T-helper 1 cell (primary cell): Measurements from ENCODE around the gene EIF3D.

Experiments
- DNase-seq, 5 donors: peaks; one replicate each; pipeline ENCODE4 v3.0.0-alpha.2; 2012 to 2020

EIF3D gene

DNA sequence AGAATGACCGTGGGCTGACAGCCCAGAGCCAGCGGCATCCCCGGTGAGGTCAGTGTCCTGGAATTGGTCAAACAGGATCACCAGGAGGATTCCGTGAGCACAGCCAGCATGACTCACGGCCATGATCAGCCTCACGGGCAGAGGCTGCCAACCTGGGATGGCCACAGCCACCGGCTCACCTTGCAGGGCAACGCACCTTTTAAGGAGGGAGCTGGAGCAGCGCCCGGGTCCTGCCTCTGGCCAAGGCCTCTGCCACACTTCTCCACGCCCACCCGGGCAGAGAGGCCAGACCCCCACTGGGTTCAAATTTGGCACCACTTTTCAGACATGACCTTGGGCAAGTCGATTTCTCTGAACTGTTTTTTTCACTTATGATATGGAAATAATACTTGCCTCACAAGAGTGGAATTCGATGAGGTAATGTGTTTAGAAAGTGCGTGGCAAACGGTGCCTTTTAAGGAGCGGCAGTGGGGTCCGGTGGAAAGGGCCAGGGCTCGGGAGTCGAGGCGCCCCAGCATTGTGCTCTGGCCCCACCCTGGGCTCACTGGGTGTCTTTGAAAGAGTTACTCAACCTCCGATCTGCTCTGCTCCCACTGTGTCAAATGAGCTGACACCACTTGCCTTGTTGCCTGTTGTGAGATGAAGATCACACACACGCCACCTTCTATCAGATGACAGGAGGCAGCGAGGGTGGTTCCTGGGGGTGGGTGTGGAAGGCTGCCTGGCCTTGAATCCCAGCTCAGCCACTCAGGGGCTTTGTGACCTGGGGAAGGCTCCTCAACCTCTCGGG is 63.5 kb downstream of the EIF3D start:
- DNase-seq = no peak

DNA sequence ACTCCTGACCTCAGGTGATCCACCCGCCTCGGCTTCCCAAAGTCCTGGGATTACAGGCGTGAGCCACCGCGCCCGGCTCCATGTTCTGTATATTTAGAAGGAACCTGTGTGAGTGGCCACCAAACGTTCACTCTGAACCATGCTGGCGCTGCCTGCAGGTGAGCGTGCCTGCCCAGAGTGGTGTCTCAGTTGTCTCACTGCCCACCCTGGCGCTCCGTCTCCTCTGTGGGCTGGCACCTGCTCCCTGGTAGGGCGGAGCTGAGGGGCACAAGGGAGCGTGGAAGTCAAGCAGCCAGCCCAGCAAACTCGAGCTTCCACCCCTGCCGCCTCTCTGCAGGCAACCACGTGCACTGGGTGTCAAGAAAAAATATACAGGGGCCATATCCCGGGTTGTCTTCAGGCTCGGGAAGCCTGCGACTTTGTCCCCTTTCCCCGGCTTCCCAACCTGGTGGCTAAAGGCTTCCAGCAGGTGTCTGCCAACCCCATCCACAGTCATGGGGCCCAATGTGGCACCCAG is 64.2 kb downstream of the EIF3D start:
- no peak for DNase-seq

DNA sequence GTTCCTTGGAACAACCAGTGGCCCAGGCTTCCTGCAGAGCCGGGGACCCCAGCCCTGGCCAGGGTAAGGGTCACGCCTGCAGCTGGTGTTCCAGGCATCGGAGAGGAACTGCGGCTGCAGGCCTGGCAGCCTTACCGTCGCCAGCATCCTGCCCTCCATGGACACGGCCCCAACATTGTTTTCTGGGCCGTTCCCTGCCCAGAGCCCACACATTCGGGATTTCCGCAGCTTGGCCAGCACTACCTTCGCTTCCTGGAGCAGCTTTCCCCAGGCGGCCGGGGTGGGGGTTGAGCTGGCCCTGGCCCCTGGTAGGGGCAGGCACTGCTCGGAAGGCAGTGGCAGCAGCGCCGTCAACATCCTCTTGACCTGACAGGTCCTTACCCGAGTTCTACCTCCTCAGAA is 65.2 kb downstream of the EIF3D start:
- no peak for DNase-seq

DNA sequence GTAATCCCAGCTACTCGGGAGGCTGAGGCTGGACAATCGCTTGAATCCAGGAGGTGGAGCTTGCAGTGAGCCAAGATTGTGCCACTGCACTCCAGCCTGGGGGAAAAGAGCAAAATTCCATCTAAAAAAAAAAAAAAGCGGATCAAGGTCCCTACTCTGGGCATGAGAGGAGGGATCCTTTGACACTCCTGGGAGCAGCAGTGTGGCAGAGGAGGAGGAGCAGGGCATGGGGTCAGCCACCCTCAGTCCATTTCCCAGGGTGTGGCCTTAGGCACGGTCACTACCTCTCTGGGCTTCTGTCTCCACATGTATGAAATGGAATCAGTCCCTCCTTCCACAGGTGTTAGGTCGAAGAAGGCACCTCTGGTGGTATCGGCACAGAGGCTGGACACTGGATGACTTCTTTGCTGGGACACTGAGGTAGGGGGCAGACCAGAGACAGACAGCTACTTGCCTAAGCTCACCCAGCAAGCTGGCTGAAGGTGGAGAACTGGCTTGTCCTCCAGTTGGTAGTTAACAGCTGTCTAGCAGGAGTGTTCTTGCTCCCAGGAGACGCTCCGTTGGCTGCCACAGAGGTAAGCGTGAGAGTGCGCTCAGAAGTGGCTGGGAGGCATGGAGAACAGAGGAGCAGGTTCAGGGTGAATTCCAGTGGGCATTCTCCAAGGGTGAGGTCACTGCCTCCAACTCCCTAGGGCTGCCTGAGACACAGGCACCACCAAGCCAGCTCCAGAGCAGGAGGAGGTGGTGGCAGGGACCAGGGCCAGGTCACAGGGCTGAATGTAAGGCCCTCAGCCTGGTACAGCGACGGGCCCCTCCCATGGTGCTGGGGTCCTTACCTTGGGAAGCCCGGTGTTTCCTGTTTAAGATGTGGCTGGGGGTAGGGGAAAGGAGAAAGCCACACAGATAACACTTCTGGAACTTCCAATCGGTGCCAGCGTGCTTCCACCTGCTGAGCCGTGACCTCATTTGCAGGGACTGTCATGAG is 67.0 kb downstream of the EIF3D start:
- DNase-seq = no peak
